IMR-90 (cell line): ENCODE data around the gene MPIG6B. TPM values are rescaled to one million over a fixed set of nuclear protein-coding genes. Genes with fewer than 3 reads are reported as not detected.
A peak's percentile ranks its signal among the peaks of the same experiment; 100 is the strongest.

Source experiments
- ATAC-seq: fragments of 200-7000 bp; cut with Tn5 transposase; 2 replicates; pipeline ENCODE4 v1.9.1; 2020; ENCODE audit warnings: low read depth, mild to moderate bottlenecking, moderate library complexity
- BruUV-seq: library from RNA; stranded (reverse); fragments of 400-500 nt; replicated peaks from 2 replicates; lab custom pipeline; 2021; lab: Mats Ljungman, UMichigan
- CTCF ChIA-PET: fragments of 300-600 bp; formaldehyde crosslinking; extraction: SDS; loops from one replicate; lab custom pipeline; 2021; ENCODE audit warnings: antibody characterized with exemption; lab: Yijun Ruan, JAX
- POLR2A ChIA-PET: fragments of 300-600 bp; sonication (Branson Sonifier 250); formaldehyde crosslinking; loops from one replicate; lab custom pipeline; 2022; ENCODE audit warnings: antibody characterized with exemption; ENCODE audit not compliant: unreplicated experiment; lab: Charles Lee
- DNase-seq: peaks from one replicate; pipeline ENCODE4 v3.0.0; 2013
- H2AFZ ChIP-seq: replicated peaks from 2 replicates; pipeline ENCODE3; 2013; ENCODE audit warnings: low read length, mild to moderate bottlenecking; ENCODE audit not compliant: poor library complexity
- H2AK5ac ChIP-seq: 2 replicates; pipeline ENCODE4 v1.6.1; 2013; ENCODE audit warnings: low read depth, low read length, inconsistent platforms
- H2AK9ac ChIP-seq: replicated peaks from 2 replicates; pipeline ENCODE3; 2013; ENCODE audit warnings: mild to moderate bottlenecking, low read depth, low read length, moderate library complexity; ENCODE audit not compliant: poor library complexity
- H2BK120ac ChIP-seq: 2 replicates; pipeline ENCODE4 v1.6.1; 2013; ENCODE audit warnings: low read depth, low read length, inconsistent platforms
- H2BK15ac ChIP-seq: 3 replicates; pipeline ENCODE4 v1.6.1; 2013; ENCODE audit warnings: low read depth, low read length, inconsistent platforms
- H2BK20ac ChIP-seq: 2 replicates; pipeline ENCODE4 v1.6.1; 2013; ENCODE audit warnings: low read depth, mild to moderate bottlenecking, inconsistent platforms, low read length, moderate library complexity
- H2BK5ac ChIP-seq: 2 replicates; pipeline ENCODE4 v1.6.1; 2013; ENCODE audit warnings: mild to moderate bottlenecking, low read depth, low read length, inconsistent platforms; ENCODE audit not compliant: poor library complexity, severe bottlenecking
- H3K14ac ChIP-seq: replicated peaks from 2 replicates; pipeline ENCODE4 v1.6.1; 2013; ENCODE audit warnings: low read depth, low read length, inconsistent platforms
- H3K18ac ChIP-seq: 2 replicates; pipeline ENCODE4 v1.6.1; 2013; ENCODE audit warnings: low read depth, low read length, control low read depth
- H3K23ac ChIP-seq: 2 replicates; pipeline ENCODE4 v1.6.1; 2013; ENCODE audit warnings: low read depth, low read length, inconsistent platforms
- H3K27ac ChIP-seq: 2 replicates; pipeline ENCODE4 v1.5.1; 2013; ENCODE audit warnings: mild to moderate bottlenecking, control low read depth, low read length; ENCODE audit not compliant: insufficient read depth
- H3K27me3 ChIP-seq: 2 replicates; pipeline ENCODE4 v1.6.1; 2013; ENCODE audit warnings: low read length; ENCODE audit not compliant: control insufficient read depth, insufficient read depth
- H3K36me3 ChIP-seq: 2 replicates; pipeline ENCODE4 v1.6.1; 2013; ENCODE audit warnings: low read length, mixed read lengths; ENCODE audit not compliant: control insufficient read depth, insufficient read depth
- H3K4ac ChIP-seq: 2 replicates; pipeline ENCODE4 v1.6.1; 2013; ENCODE audit warnings: low read depth, low read length, inconsistent platforms
- H3K4me1 ChIP-seq: 2 replicates; pipeline ENCODE4 v1.6.1; 2013; ENCODE audit warnings: low read length, mixed read lengths; ENCODE audit not compliant: control insufficient read depth, insufficient read depth
- H3K4me2 ChIP-seq: 2 replicates; pipeline ENCODE4 v1.6.1; 2013; ENCODE audit warnings: low read depth, mild to moderate bottlenecking, control low read depth, low read length, moderate library complexity
- H3K4me3 ChIP-seq: 2 replicates; pipeline ENCODE4 v1.5.1; 2013; ENCODE audit warnings: low read depth, mild to moderate bottlenecking, control low read depth, low read length, moderate library complexity; ENCODE audit not compliant: insufficient read depth
- H3K56ac ChIP-seq: 2 replicates; pipeline ENCODE4 v1.6.1; 2013; ENCODE audit warnings: low read length, inconsistent platforms; ENCODE audit not compliant: insufficient read depth; ENCODE audit errors: extremely low read depth
- H3K79me1 ChIP-seq, 2 experiments: 2 replicates each; pipeline ENCODE4 v1.6.1; 2013; ENCODE audit warnings: low read length in 2 of 2, inconsistent platforms in 1 of 2, low read depth in 1 of 2
- H3K9ac ChIP-seq: 2 replicates; pipeline ENCODE4 v1.6.1; 2013; ENCODE audit warnings: low read depth, low read length, control low read depth
- H3K9me1 ChIP-seq: 2 replicates; pipeline ENCODE4 v1.6.1; 2013; ENCODE audit warnings: low read length, inconsistent platforms; ENCODE audit not compliant: insufficient read depth
- H3K9me3 ChIP-seq: 2 replicates; pipeline ENCODE4 v1.6.1; 2013; ENCODE audit warnings: low read length; ENCODE audit not compliant: control insufficient read depth, insufficient read depth
- H4K20me1 ChIP-seq: 2 replicates; pipeline ENCODE4 v1.6.1; 2013; ENCODE audit warnings: low read length, inconsistent platforms; ENCODE audit not compliant: insufficient read depth
- H4K5ac ChIP-seq: 2 replicates; pipeline ENCODE4 v1.6.1; 2013; ENCODE audit warnings: mild to moderate bottlenecking, low read depth, low read length, control low read depth
- H4K8ac ChIP-seq, 2 experiments: 2 replicates each; pipeline ENCODE4 v1.6.1; 2013; ENCODE audit warnings: low read depth in 2 of 2, low read length in 2 of 2, control low read depth in 1 of 2, inconsistent platforms in 1 of 2
- H4K91ac ChIP-seq: 2 replicates; pipeline ENCODE4 v1.6.1; 2013; ENCODE audit warnings: low read depth, low read length, inconsistent platforms; ENCODE audit not compliant: insufficient read depth
- BHLHE40 ChIP-seq: fragments of 150-350 bp; IDR thresholded peaks from 2 replicates; pipeline ENCODE4 v1.6.1; 2016; ENCODE audit warnings: mild to moderate bottlenecking, low read depth, low read length
- CEBPB ChIP-seq: IDR thresholded peaks from 2 replicates; pipeline ENCODE4 v1.6.1; 2012; ENCODE audit warnings: low read depth, low read length, improper control_type of control experiment
- CHD1 ChIP-seq: IDR thresholded peaks from 2 replicates; pipeline ENCODE4 v1.6.1; 2012; ENCODE audit warnings: low read depth, low read length, improper control_type of control experiment
- CTCF ChIP-seq: conservative IDR thresholded peaks from 2 replicates; pipeline ENCODE4 v1.5.1; 2012; ENCODE audit warnings: mild to moderate bottlenecking, low read depth, low read length, improper control_type of control experiment
- FOS ChIP-seq: fragments of 150-350 bp; IDR thresholded peaks from 2 replicates; pipeline ENCODE4 v1.6.1; 2016; ENCODE audit warnings: low read depth, low read length
- MAFK ChIP-seq: IDR thresholded peaks from 2 replicates; pipeline ENCODE4 v1.6.1; 2012; ENCODE audit warnings: low read depth, low read length, improper control_type of control experiment
- MAZ ChIP-seq: IDR thresholded peaks from 2 replicates; pipeline ENCODE4 v1.6.1; 2012; ENCODE audit warnings: low read depth, mild to moderate bottlenecking, low read length, improper control_type of control experiment, moderate library complexity, borderline replicate concordance
- MXI1 ChIP-seq: IDR thresholded peaks from 2 replicates; pipeline ENCODE4 v1.6.1; 2012; ENCODE audit warnings: low read depth, mild to moderate bottlenecking, low read length, moderate library complexity, borderline replicate concordance
- NFE2L2 ChIP-seq: fragments of 150-350 bp; IDR thresholded peaks from 2 replicates; pipeline ENCODE4 v1.6.1; 2016; ENCODE audit warnings: low read depth, mild to moderate bottlenecking, low read length
- POLR2A ChIP-seq: IDR thresholded peaks from 2 replicates; pipeline ENCODE4 v1.6.1; 2012; ENCODE audit warnings: mild to moderate bottlenecking, low read depth, low read length
- RAD21 ChIP-seq: IDR thresholded peaks from 2 replicates; pipeline ENCODE4 v1.6.1; 2012; ENCODE audit warnings: low read length, improper control_type of control experiment
- RCOR1 ChIP-seq: IDR thresholded peaks from 2 replicates; pipeline ENCODE4 v1.6.1; 2012; ENCODE audit warnings: mild to moderate bottlenecking, low read length, improper control_type of control experiment; ENCODE audit not compliant: insufficient replicate concordance
- RFX5 ChIP-seq: IDR thresholded peaks from 2 replicates; pipeline ENCODE4 v1.8.0; 2012; ENCODE audit warnings: low read depth, mild to moderate bottlenecking, low read length, moderate library complexity
- SMC3 ChIP-seq: fragments of 150-350 bp; IDR thresholded peaks from 2 replicates; pipeline ENCODE4 v1.6.1; 2016; ENCODE audit warnings: low read depth, mild to moderate bottlenecking, antibody characterized with exemption, low read length, moderate library complexity
- USF2 ChIP-seq: fragments of 150-350 bp; IDR thresholded peaks from 2 replicates; pipeline ENCODE4 v1.6.1; 2017; ENCODE audit warnings: mild to moderate bottlenecking, antibody characterized with exemption, low read length, low read depth
- WGBS, 2 experiments: methylation state at CpG; one replicate each; pipeline versions ENCODE4 v1.1.5 to v1.1.7; 2013; ENCODE audit warnings: missing lambda C conversion rate in 2 of 2; ENCODE audit not compliant: insufficient read length in 1 of 2; ENCODE audit errors: extremely low coverage in 2 of 2; 5-methylcytosine and 5-hydroxymethylcytosine counted together
- dilution Hi-C: fragments of 300-500 bp; cut with HindIII; formaldehyde crosslinking; loops from one replicate; pipeline ENCODE4 v1.14.3; 2018; ENCODE audit warnings: low sequenced_read_pairs; ENCODE audit not compliant: unreplicated experiment
- in situ Hi-C: fragments of 300-500 bp; cut with MboI; formaldehyde crosslinking; loops from 3 replicates; pipeline ENCODE4 v1.14.3; 2019; ENCODE audit warnings: low sequenced_read_pairs, inconsistent platforms, mixed read lengths
- intact Hi-C: fragments of 100-400 bp; cut with micrococcal nuclease; formaldehyde crosslinking; loops from 2 replicates; pipeline ENCODE4 v1.10.0; 2022
- polyA plus RNA-seq, 3 experiments: library from polyadenylated mRNA; depleted of rRNA; stranded (reverse); fragments of >200 nt; gene quantifications; 2 replicates each; pipeline ENCODE4 v1.2.3, GENCODE V29; 2012; ENCODE audit warnings: low replicate concordance in 1 of 3
- total RNA-seq: library from RNA; depleted of rRNA; stranded (reverse); fragments of >200 nt; gene quantifications from 2 replicates; pipeline ENCODE4 v1.2.3, GENCODE V29; 2012
- TF ChIP-seq, protein P1 (sequence below): fragments of 150-350 bp; IDR thresholded peaks from 2 replicates; pipeline ENCODE4 v1.6.1; 2016; ENCODE audit warnings: low read depth, mild to moderate bottlenecking, low read length, moderate library complexity, borderline replicate concordance

The MPIG6B gene
- total and polyA plus RNA-seq, 2 of the 4 experiments (the other 2 are of a cell fraction): not detected

GRCh38 chr6:31683591-31683990 is 39.6 kb upstream of the MPIG6B start:
- WGBS, 2 experiments: 48% methylated on average over 5 of the region's 13 CpGs; no CpG with 5 or more reads in 1 of the 2 experiments
- Histone ChIP-seq H2AFZ (peak overlapping the region; percentile 8), H3K79me1 (no peaks in the 10 kb centered on the region), H3K4me1 (peaks cover 12% of the 10 kb centered on the region), H3K4ac (no peak overlapping the region), H2BK5ac (no peak overlapping the region), H2BK15ac (no peak overlapping the region), H3K9ac (no peak overlapping the region), H3K36me3 (peaks cover 25% of the 10 kb centered on the region), H3K27ac (no peak overlapping the region), H3K4me3 (no peak overlapping the region), H3K23ac (no peak overlapping the region), H2AK9ac (peak overlapping the region; percentile 88), H4K91ac (no peak overlapping the region), H3K9me1 (0 out of 2 replicates have a peak, but pooled peaks cover 5% of the 10 kb centered on the region), H3K27me3 (no peaks in the 10 kb centered on the region), H2BK20ac (no peak overlapping the region), H3K18ac (no peak overlapping the region; the same call in 1 of the 2 replicates), H3K56ac (no peak overlapping the region), H3K4me2 (no peak overlapping the region; the same call in 1 of the 2 replicates), H2AK5ac (no peak overlapping the region), H4K20me1 (no peaks in the 10 kb centered on the region), H3K9me3 (no peaks in the 10 kb centered on the region), H3K14ac (no peak overlapping the region), H4K8ac (no peak overlapping the region; a peak in 1 of 4 replicates), H2BK120ac (no peak overlapping the region), H4K5ac (no peak overlapping the region)
- no TSS peak for BruUV-seq
- dilution Hi-C loops: no loop called here
- CTCF ChIA-PET: no interaction called here
- no peak for ATAC-seq
- in situ Hi-C loops: loop anchor here (10.0 kb wide), 2 partner anchors 151 to 261 kb away; partner anchors contain the start of gene CFB
- no peak for DNase-seq
- POLR2A ChIA-PET: no interaction called here
- no peak for TF ChIP-seq CHD1
- TF ChIP-seq SMC3: no peak
- no peak for TF ChIP-seq RCOR1
- no peak for TF ChIP-seq CTCF
- TF ChIP-seq MAFK: no peak
- no peak for TF ChIP-seq RAD21
- TF ChIP-seq MAZ: no peak
- no peak for TF ChIP-seq MXI1
- TF ChIP-seq CEBPB: no peak
- TF ChIP-seq, protein P1, sequence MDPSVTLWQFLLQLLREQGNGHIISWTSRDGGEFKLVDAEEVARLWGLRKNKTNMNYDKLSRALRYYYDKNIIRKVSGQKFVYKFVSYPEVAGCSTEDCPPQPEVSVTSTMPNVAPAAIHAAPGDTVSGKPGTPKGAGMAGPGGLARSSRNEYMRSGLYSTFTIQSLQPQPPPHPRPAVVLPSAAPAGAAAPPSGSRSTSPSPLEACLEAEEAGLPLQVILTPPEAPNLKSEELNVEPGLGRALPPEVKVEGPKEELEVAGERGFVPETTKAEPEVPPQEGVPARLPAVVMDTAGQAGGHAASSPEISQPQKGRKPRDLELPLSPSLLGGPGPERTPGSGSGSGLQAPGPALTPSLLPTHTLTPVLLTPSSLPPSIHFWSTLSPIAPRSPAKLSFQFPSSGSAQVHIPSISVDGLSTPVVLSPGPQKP: no peak
- TF ChIP-seq NFE2L2: no peak
- TF ChIP-seq BHLHE40: no peak
- no peak for TF ChIP-seq RFX5
- no peak for TF ChIP-seq USF2
- TF ChIP-seq POLR2A: no peak
- no peak for TF ChIP-seq FOS
- intact Hi-C loops: no loop called here
